GM04503 (cell line): ENCODE results near the gene CD99L2.

Experiments
- DNase-seq: peaks from one replicate; pipeline ENCODE4 v3.0.0-alpha.2; 2012; ENCODE audit warnings: low read depth

The CD99L2 gene

GRCh38 chrX:150781677-150782076 lies 116.8 kb downstream of the CD99L2 start:
- DNase-seq, result no peak

DNA sequence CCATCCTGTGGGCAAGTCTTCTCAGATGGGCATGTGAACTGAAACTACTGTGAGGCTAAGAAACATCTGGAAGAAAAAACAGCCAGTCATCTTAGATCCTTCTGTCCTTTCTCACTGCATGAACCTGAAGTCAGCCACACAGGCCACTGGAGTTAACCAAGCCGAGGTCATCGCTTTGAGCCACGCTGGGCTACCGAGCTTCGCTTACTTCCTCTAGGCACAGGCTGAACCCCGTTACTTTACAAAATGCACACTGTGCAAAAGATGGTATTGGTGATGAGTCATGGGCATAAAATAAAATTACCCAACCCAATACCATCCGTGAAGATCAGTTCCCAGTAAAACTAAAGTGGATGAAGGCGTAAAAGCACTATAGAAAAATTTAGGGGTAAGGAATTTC lies 119.1 kb downstream of the CD99L2 start:
- DNase-seq, result no peak

DNA sequence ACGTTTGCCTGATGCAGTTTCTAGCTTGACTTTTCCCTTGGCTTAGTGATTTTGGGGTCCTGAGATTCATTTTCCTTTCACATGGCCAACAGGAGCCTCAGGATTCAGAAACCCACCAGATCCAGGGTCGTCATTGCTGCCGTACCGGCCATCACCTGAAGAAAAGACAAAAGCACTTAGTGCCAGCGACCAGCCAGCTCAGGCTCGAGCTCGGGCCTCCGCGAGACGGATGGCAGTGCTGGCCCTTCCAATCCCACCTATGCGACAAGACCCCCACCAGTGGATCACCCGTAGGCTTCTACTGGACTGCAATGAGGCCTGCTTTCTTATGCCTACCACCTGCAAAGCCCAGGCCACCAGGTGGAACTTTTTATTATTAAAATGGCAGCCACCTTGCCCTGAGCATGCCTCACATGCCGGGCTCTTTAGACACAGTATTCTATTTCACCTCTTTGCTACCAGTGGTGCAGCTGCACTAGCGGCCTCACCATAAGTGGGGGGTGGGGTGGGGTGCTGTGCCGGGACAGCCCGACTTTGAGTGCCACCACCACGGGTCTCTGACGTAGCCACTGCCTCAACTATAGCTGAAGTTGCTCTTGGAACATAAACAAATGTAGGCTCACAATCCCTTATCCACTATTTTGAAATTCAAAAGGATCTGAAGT lies 121.0 kb downstream of the CD99L2 start:
- DNase-seq, result no peak

DNA sequence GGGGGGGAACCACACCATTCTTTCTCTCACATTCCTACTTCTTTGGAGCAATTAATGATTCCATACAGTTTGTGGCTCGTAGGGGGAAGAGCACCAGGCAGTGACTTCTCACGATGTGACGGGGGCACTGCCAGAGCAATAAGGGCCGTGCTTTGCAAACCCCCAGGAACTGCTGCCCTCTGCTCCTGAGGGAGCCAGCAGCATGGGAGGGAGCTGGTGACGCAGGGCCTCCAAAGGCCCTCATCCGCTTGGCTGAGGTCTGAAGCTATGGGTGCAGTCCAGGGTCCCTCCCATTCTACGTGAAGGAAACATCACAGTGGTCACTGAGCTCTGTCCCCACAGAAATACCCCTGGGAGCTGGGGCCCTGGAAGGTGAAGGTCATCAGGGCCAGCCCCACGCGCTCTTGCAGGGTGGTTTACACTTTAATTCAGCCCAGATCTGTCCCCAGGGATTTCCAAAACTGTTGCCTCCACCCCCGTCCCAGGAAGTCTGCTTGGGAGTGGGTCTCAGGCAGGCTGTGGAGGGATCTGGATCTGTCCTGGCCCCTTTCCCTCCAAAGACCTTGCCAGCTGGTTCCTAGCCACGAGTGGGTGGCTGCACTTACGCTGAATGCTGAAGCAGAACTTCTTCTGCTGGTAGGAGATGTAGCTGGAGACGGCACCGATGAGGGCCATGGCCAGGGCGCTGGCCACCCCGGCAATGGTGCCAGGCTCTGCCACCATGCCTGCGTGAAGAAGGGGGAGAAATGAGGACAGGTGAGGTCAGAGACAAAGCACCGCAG lies 122.7 kb downstream of the CD99L2 start:
- no peak for DNase-seq

DNA sequence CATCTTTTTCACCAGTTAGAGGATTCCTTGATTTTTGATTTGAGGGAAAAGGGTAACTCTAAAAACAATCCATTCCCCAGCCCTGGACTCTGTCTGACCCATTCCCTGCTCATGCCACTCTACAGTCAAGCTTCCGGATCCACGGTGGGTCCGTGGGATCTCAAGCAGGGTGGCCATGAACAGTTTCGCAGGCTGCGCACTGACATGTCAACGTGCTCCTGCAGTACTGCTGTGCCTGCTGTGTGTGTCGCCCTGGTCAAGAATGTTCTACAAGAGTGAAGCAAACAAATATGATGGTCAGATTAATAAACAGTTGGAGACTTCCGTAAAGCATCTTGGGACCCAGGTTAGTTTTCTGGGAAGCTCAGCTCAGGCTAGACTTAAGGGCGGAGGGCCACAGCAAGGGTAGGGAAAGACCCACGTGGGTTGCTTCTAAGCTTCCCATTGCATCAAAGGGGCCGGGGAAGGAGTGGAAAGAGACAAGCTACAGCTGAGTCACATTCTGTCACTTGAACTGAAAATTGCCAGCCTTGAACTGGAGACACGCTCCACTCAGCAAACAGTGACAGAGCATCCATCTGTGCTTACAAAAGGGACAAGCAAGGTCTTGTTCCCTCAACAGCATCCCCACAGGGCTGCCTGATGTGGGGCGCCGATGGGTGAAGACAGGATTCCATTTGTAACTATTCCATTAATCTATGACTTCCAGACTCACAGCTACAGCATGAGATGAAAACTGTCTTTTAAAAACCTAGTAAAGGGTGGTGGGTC lies 123.5 kb downstream of the CD99L2 start:
- no peak for DNase-seq

DNA sequence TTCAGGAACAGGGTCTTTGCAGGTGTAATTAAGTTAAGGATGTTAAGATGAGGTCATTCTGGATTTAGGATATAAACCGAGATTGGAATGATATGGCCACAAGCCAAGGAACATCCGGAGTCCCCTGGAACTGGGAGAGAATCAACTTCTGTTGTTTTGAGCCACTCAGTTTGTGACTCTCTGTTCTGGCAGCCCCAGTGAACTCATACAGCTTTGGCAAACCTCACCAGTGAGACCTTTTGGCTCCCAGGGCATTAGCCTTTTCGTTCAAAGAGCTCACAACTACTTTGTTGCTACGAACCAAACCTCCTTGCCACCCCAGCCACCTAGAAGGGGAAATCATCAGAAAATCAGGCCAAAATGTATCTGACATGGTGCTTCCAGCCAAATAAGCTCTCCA lies 124.8 kb downstream of the CD99L2 start:
- no peak for DNase-seq

DNA sequence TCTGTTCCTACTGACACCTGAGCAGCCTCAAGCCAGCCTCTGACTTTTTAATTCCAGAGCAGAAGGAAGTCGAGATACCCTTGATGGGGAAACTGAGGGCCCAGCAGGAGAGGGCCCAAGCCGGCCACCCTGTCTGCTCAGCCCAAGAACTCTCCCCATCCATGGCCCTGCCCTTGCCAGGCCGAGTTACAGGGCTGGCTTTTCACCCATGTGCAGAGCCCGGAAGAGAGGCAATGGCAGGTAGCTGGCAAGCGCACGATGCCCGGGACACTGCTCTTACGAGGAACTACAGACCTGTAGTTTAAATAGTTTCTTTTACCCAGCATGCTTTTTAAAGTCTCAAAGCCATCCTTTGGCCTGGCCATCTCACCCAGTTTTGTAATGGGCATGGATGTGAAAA lies 125.4 kb downstream of the CD99L2 start:
- DNase-seq, result no peak

DNA sequence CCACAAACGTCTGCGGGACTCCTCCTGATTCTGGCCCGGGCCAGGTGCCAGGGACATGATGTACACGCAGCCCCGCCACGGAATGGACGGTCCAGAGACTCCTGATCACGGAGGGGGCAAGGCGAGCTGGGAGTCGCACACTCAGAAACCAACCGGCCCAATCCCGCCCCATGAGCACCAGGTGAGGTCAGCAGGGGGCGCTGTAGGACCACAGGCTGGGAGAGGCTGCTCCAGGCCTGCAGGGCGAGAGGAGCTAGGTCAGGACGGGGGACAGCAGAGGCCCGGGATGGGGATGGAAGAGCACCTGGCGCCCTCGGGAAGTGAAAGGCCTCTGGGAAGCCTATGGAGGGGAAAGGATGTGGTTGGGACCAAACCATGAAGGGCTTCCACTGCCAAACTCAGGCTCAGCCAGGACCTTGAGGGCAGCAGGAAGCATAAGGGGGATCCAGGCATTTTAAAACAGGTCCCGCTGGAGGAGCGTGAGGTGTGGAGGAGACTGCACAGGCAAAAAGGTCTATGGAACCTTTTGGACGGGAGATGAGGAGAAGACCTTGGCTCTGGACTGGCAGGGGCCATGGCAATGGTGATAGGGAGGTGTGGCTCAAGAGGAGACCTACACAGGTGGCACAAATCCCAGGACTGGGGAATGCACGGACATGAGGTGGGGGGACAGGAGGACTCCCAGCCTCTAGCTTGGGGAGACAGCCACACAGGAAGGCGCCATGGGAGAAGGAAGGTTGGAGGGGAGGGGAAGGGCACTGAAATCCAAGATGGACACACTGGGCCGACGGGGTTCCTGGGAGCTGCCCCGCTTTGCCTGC lies 126.1 kb downstream of the CD99L2 start:
- no peak for DNase-seq

DNA sequence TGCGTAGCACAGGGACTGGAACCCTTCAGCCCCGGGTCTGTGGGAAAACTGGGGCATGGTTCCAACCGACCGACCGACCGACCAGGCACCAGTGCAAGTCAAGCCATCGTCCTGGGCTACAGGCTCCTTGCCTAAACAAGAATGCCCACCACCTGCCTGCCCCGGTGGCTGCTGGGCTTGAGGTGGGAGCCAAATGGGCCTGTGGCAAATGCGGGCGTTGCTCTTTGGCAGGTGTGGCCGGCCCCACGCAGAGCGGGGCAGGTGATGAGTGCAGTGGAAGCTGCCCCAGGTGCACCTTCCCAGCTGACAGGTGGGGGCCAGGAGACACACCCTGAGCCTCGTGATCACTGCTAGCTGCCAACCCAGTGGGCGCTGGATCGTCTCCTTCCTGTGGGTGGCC lies 127.4 kb downstream of the CD99L2 start:
- no peak for DNase-seq

DNA sequence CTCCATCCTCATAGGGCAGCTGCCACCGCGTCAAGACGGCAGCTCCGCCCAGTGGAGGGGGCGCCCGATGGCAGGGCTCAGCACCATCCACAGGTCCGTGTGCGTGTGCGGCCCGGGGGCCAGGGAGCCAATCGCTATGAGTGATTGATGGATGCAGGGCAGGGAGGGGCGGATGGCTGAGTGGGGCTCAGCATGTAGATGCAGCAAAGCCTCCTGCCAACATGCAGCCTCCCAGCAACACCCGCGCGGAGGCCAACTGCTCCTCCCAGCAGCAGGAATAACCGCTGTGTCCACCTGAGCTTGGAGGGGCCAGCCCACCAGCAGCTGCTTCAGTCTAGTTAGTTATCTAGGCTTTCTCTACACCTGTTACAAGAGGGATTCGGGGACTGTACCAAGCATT lies 127.8 kb downstream of the CD99L2 start:
- no peak for DNase-seq

DNA sequence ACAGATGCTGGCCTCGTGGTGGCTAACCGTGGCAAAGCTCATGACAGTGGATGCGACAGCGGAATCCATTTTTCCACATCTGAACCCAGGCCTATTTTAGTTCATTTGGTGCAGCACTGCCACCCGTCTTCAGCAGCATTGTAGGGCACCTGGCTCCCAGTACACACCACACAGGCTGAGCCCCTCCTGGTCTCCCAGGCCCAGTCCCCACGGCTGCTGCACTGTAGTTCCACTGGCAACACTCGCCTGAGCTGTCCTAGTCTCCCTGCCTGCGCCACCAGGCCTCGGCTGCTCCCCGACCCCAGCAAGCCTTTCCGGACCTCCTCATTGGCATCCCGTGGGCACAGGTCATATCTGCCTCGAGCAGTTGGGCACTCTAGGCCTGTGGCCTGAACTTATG lies 129.1 kb downstream of the CD99L2 start:
- no peak for DNase-seq

- no peak for DNase-seq
Measured at GRCh38 chrX:150768580-150769190, 129.8 kb downstream of the CD99L2 start.

GRCh38 chrX:150768132-150768485 lies 130.4 kb downstream of the CD99L2 start:
- DNase-seq, result no peak

GRCh38 chrX:150767475-150768131 lies 130.9 kb downstream of the CD99L2 start:
- peak; percentile 58 for DNase-seq

DNA sequence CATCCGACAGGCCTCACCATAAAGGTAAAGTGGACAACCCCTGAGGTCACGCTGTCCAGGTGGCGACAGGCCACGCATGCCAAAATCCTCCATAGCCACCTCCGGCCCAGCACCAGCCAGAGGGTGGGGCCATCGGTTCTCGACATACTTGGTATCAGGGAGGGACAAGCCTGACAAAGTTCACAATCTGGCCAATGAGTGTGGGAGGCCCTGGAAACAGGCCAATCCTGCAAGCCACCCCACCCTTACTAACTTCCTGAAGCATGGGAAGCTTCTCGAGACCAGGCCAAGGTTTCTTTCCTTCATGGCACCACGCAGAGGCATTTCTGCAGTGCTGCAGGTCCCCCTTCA lies 131.4 kb downstream of the CD99L2 start:
- no peak for DNase-seq

GRCh38 chrX:150766351-150767044 lies 132.0 kb downstream of the CD99L2 start:
- no peak for DNase-seq

DNA sequence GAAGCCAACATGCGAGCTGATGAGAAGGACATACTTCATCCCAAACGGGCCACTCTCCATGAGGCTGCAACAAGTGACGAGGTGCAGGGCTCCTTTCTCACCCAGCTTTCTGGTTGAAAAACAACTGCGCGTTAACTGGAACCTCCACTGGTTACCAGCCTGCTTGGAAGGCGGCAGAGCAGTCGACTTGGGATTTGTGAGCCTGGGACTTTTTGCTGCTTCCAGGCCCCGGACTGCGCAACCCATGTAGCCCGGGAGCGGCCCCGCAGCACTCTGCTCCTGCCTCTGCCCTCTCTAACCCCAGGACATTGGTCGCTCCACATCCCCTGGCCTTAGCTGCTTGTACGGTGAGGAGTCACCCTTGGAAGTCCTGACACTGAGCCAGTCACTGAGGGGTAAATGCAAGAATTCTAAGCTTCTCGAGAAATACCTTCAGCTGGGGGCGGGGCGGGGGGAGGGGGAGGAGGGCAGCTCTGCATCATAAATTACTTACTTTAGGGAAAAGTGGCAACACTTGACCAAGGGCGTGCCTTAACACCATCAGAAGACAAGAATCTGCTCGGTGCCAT lies 132.6 kb downstream of the CD99L2 start:
- DNase-seq, result no peak

DNA sequence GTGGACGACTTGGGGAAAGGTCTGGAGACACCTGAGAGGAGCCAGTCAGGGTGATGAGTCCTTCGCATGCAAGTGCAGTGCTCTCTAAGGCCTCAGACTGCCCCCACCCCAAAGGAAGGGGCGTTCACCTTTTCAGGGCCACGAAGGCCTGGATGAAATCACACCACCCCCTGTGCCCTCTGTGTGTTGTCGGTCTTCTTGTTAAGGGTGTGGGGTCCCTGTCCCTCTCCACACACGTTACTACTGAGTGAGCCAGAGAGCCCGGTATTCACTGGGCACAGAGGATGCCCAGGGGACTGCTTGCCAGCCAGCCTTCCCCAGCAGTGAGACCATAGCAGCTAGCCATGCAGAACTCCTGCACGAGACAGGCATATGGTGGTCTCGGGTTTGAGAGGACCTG lies 133.2 kb downstream of the CD99L2 start:
- DNase-seq, result no peak

GRCh38 chrX:150763810-150764209 lies 134.7 kb downstream of the CD99L2 start:
- DNase-seq, result no peak

DNA sequence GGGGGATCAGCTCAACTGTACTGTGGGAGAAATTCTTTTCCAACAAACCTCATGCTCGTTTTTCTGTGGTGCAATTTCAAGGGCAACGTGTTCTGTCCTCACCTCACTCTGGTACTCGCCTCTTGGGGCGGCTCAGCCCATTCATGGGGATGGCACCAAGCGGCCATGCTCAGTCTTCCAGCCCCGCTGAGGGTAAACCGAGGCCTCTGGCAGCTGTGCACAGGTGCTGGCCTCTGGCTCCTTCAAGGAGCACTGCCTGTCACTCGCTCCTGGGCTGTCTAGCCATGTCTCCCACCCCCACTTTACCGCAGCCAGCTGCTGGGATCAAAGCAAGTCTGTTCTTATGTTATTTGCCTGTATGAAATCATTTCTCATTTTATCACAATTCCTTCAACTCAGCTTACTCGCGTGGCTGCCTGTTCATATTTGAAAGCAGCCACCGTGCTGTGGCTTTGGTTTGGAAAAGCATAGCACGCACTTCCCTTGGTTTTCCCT lies 135.1 kb downstream of the CD99L2 start:
- DNase-seq, result no peak
